Stimulated activated CD8-positive, alpha-beta memory T cell treated with anti-CD3 and anti-CD28 coated beads, Interleukin-15, amount 100 ng/mL, for 24 hours (primary cell): ENCODE measurements around the gene OLA1.

Source experiments
- DNase-seq: peaks from one replicate; pipeline ENCODE4 v3.0.0-alpha.2; 2020; ENCODE audit warnings: low read depth

OLA1 gene

DNA sequence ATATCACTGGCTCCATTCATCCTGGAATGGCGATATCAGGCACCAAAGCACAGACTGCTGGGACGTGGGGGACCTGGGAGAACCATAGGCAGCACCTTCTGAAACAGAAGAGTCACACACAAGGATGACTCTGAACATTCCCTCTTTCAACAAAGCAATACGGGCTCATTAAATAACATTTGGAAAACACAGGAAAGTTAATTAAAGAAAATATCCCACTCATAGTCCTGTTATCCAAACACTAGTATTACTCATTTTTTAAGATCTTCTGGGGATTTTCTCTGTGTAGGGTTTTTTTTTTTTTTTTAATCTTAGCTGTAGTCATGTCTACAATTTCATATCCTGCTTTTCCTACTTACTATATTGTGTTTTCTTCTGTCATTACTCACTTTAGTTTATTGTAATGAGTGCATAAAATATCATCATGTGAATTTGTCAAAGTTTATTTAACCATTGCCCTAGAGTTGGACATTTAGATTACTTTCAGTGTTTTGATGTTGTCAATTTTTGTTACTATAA, 213.2 kb downstream of the OLA1 start:
- no peak for DNase-seq

DNA sequence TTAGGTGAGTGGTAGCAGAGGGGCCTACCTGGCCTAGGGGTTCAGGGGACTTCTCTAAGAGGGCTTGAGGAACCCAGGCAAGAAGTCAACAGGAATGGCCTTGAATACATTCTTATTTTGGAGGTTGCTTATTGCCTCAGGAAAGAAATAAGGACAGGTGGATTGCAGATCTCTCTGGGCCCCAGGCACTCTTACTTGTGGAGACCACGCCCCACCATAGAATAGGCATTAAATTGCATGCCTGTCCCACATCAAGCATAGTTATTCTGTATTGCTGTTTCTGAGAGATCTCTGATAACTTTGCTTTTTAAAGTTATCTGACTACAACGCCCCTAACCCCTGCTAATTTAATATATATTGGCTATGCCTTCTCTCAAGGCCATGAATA, 215.2 kb downstream of the OLA1 start:
- no peak for DNase-seq

DNA sequence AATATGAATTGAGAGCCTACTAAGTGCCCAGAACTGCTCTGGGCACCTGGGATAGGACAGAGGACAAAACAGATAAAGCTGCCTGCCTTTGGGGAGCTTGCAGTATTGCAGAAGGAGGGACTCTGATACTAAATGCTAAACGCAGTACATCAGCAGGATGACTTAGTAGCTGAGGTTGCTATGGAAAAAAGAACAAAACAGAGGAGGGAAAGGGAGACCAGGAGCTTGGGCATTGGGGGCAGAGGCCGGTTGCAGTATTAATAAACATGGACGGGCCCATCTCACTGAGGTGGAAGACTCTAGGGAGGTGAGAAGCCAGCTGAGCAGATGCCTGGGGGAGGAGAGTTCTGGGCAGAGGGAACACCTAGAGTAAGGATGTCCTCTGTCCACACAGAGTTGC, 217.1 kb downstream of the OLA1 start:
- no peak for DNase-seq

DNA sequence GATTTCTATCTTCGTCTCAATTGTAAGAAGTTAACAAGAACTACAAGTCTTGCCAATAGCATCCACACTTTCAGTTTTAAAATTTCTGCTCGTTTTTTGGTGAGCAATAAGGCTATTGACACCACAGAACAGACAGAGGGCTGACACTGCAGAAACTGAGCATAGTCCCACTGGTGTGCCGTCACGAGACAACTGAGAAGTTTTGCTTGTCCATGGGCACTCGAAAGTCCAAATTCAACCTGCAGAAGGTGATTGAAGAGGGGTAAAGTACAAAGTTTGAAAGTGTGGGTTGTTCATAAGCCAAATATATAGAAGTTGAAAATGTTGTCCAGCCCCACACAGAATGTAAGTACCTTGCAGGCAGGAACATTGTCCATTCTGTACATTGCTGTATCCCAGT, 219.4 kb downstream of the OLA1 start:
- DNase-seq: no peak

DNA sequence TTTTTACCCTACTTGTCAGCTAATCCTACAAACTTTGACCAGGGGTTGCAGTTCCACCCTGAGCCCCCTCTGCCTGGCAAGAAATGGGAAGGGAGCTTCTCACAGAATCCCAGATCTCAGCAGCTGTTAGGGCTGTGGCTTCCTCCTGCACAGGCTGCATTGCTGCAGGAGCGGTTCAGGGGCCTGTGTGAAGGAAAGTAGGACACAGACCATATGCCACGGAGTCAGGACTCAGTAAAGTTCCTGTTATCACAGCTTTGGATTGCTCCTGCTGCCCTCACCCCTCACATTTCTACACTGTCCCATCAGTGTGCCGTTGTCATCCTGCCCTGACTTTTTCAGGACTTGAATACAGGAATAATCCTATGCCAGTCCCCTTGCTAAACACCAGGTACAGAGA, 220.4 kb downstream of the OLA1 start:
- no peak for DNase-seq

DNA sequence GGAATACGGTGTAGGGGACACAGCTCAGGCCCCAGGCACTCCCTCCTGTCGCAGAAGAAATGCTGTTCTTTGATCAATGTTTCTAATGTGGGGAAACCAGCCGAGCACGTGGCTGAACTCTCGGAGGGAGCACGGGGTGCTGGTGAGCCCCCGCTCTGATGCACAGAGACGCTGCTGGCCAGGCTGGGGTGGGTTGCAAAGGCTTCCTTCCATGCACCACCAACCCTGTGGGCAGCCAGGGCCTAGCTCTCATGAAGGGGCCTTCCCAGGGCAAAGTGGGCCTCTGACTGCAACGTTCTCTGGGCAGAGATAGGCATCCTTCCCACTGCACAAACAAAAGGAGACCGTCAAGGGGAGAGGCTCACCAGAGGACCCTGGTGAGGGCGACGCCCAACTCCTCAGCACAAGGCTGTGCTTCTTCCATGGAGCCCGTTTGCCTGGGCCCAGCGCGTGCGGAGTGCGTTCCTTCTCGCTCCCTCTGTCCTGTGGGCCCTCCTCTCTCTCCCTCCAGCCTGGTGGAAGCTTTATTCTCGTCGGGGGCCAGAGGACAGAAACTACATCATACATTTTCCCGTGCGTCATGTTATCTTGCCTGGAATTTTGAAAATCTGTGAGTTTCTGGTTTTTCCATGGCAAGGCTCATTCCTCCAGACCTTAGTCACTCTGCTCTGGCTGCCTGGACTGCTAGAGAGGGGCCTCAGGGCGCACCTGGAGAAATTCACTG, 222.0 kb downstream of the OLA1 start:
- no peak for DNase-seq

DNA sequence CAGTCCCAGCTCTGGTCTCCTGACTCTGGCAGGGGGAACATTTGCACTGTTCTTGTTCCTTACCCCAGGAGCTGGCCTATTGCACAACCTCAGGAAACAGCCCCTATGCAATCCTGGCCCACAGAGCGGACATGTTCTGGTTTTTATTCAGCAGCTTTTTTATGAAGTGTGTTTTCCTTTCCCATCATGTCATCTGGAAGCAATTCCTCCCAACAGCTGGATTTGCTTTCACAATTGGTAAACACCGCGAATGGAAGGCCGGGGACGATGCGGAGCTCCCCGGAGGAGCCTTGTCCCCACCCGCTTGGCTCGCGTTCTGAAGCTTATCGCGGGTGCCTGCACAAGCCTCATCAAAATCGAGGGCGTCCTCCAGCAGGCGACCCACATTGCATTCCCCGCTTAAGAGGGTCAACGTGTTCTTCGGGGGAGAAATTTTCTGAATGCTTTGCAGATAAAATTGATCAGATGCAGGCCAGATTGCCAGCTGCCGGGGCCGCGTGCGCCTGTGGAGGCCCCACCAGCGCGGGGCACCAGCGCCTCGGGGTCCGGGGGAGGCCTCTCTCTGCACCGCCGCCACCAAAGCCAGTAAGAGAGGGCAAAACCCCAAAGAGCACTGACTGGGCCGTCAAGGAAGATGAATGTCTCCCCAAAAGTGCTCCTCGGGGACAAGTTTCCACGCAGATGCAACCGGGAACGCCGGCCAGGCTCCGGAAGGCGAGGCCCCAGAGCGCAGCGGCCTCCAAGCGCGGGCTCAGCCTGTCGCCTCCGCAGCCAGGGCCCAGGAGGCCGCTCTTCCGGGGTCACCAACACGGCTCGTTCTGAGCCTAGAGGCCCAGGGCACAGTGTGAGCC, 222.8 kb downstream of the OLA1 start:
- no peak for DNase-seq

DNA sequence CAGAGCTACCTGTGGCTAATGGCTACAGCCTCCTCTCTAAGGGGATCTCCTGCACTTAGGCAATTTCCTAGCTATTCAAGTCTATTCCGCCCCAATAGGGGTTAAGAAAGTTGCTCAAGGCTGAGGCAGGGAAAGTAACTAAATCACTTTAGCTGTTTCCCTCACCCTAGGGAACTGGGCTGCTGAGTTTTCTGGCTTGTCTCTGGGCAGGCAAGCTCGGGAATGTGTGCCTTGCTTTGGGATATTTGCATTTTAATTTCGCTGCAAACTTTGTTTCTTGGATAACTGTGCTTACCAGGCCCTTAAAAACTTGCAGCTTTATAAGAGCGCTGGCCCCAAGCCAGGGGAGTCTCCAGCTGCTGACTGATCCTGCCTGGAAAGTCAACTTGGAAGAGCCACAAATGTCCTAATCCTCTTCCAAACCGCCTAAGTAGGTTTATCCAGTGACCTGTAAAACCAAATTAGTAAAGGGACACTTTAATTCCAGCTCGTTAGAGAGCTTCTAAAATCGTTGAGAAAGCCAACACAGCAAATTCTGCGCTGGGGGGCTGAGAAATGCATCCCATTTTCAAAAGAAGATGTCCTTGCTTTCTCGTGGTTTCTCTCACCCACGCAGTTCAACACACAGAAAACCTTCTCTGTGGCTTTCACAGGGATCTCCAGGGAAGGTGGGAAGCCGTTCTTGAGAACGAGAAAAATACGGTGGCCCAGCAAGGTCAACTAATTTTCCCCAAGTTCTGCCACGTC, 223.6 kb downstream of the OLA1 start:
- DNase-seq: no peak

DNA sequence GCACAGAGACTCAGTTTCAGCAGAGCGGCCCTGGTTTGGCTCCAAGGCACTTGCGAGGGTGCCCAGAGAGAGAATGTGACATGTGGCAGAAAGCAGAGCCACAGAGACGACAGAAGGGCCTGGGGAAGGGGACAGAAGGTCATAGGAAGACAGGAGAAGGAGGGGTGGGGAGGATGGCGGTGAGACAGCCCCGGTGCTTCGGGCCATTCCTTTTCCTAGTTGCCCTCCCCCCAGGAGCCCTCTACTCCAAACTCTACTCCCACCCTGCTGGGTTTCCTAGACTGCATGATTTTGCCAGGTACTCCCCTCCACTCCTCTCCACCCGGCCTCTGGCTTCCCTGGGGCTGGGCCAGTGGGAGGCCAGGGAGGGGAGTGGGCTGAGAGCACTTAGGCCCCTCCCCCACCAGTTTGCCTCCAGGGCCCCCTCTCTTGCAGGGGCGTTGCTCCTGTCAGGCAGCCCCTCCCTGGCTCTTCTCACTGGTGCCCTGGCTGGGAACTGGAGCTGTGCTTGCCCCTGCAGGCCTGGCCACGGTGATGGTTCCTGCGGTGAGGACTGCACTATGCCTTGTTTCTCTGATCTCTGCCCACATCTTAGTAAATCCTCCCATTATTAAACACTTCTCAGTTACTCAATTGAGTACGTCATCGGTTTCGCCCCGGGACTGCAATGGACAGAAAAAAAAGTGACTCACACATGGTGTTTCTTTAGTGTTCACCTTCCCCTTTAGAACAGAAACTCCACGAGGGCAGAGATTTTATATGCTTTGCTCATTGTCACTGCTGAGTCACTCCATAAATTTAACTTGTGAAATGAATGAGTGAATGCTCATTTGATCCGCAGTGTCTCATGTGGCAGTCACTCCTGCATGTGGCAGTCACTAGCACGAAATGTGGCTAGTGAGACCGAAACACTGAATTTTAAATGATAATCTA, 224.5 kb downstream of the OLA1 start:
- no peak for DNase-seq
